Measurements from ENCODE around the gene REG1B.
"Not testable (repeated sequence)": the region's sequence is repeated elsewhere in the genome, so short reads cannot be mapped to it uniquely, and the experiment has no call there.

GRCh38 chr2:79054769-79055168 is 33.0 kb downstream of the REG1B start:
- not testable (repeated sequence) for TF ChIP-seq SIN3A (IDR thresholded peaks at IDR 0.05; ENCODE audit: borderline replicate concordance, insufficient read depth, low read depth, low read length); CTCF (IDR thresholded peaks at IDR 0.05); POLR2AphosphoS5 (IDR thresholded peaks at IDR 0.05; ENCODE audit: low read depth, low read length); REST (IDR thresholded peaks at IDR 0.05; ENCODE audit: insufficient read depth in 1 of 2, low read depth in 2 of 2, low read length in 1 of 2)
